GM19099 (cell line): ENCODE results near the gene SOX10.

Experiments
- POLR2A ChIP-seq: IDR thresholded peaks from 3 replicates; pipeline ENCODE4 v1.6.1; 2011; ENCODE audit warnings: low read depth; ENCODE audit not compliant: insufficient read length; ENCODE audit errors: extremely low read depth

Gene SOX10

GRCh38 chr22:37998543-37998942 is 14.2 kb upstream of the SOX10 start:
- no peak for TF ChIP-seq POLR2A

DNA sequence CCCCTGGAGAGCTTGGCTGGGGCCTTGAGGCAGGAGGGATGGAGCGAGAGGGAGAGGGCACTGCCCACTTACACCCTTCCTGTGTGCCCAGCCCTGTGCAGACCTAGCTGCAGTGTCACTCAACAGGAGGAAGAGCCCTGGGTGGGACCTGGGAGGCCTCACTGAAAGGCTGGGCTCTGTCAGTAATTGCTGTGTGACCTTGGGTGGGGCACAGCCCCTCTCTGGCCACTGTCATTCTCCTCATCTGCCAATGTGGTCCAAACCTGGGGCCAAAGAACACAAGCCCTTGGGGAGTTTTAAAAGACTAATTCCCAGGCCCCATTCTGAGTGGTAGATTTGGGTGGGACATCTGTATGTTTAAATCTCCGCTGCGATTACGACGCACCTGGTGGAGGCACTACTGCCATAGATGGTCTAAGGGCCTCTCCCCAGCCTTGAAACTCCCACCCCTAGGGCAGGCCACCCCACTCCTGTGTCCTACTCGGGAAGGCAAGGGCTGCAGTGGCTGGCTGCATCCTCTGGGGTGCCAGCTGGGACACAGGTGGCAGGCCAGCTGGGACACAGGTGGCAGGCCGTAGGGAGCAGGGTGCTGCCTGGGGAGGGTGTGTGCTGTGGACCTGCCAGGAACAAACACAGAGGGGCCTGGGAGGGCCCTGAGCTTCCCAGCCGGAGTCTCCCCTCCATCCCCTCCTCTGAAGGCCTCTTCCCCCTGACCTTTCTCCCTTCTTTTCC is 12.3 kb upstream of the SOX10 start:
- TF ChIP-seq POLR2A: no peak

DNA sequence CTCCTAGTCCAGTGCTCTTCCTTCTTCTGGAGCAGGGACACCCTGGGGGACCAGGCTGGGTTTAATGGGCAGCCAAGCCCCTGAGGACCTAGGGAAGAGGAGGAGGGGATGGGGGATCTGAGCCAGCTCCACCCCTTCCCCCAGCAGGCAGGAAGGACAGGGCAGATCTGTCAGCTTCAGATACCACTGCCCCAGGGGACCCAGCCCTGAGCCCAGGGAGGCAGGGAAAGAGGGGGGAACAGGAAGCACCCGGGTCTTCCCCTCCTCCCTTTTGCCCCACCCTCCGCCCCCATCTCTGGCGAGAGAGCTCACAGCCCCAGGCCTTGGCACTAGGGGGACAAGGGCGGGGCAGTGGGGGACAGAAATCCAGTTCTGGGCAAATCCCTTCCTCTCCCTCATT is 11.7 kb upstream of the SOX10 start:
- no peak for TF ChIP-seq POLR2A

GRCh38 chr22:37995460-37995859 is 11.1 kb upstream of the SOX10 start:
- TF ChIP-seq POLR2A: no peak

GRCh38 chr22:37994982-37995381 is 10.6 kb upstream of the SOX10 start:
- no peak for TF ChIP-seq POLR2A

DNA sequence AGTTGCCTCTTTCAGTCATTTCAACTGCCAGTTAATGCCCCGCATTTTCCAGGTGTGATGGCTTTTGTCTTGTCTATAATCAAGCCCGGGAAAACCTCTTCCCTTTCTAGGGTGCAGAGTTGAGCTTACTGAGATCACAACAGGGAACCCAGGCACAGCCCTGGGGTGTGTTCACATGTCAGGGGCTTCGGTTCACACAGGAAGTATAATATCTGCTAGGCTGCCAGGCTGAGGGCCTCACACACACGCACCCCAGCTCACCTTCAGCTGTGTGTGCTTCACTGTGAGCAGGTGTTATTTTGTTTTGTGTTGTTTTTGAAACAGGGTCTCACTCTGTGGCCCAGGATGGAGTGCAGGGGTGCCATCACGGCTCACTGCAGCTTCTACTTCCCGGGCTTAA is 9.7 kb upstream of the SOX10 start:
- no peak for TF ChIP-seq POLR2A

DNA sequence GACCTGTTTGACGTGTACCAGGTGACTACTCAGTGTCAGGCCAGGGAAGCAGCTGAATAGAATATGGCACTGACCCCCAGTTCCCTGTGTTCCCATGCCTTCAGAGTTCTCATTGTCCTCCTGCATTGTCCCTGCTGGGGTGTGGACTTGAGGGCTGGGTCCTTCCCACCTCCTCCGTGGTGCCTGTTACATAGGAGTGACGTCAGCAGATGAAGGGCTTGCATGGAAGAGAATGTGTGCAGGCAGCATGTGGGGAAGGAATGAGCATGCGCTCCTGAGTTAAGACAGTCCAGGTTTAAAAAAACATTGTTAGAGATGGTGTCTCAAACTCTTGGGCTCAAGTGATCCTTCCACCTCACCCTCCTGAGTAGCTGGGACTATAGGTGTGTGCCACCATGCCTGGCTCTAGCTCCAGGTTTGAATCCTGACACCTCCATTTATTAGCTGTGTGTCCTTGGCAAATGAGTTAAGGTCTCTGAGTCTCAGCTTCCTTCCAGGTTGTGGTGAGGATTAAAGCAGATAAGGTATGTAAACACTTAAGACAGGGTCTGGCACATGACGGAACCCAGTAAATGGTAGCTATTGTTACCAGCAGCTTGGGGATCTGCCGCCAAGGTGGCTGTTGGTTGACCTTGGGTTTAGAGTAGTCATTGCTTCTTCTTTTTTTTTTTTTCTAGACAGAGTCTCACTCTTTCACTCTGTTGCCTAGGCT is 7.5 kb upstream of the SOX10 start:
- no peak for TF ChIP-seq POLR2A

DNA sequence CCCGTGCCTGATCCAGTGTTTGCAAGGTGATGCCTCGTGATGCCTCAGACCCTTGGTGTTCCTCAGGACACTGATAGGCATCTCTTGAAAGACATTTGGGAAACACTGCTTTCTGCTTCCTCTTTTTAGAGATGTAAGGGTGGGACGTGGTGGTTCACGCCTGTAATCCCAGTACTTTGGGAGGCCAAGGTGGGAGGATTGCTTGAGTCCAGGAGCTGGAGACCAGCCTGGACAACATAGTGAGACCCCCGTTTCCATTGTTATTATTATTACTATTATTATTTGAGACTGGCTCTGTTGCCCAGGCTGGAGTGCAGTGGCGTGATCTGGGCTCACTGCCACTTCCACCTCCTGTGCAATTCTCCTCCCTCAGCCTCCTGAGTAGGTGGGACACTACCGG is 6.5 kb upstream of the SOX10 start:
- no peak for TF ChIP-seq POLR2A

- no peak for TF ChIP-seq POLR2A
Observed at GRCh38 chr22:37990301-37990700, 5.9 kb upstream of the SOX10 start.

DNA sequence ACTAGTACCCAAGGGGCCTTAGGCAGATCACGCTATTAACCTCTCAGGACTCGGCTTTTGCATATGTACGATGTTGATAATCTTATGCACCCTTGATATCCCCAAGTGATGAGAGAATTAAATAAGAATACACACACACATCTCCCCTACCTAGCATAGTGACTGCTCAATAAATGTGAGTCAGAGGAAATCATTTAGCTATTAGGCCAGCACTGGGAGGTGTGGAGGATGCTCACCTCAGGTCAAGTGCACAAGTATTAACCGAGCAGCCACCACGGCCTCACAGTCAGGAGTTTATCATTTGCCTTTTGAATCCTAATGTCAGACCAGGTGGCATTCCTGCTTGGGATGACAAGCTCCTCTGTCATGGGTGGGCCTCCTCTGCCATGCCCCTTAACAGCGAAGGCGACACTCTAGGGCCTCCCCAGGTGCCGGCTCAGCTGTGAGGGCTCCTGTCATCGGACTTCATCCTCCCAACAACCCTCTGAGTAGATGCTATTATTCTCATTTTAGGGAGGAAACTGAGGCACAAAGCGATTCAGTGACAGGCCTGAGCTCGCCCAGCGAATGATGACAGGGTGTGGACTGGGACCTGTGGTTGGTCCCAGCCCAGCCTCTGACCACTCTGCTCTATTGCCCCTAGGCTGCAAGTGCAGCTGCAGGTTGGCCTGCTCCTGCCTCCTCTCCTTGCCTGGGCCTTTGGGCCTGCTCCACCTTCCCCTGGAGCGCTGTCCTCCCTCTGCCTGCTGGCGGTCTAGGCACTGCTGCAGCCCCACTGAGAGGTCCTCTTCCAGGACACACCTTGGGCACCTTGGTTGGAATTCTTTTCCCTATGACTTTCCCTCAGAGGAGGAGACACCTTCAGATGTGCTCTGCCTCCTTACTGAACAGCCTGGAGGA is 5.0 kb upstream of the SOX10 start:
- TF ChIP-seq POLR2A: no peak

DNA sequence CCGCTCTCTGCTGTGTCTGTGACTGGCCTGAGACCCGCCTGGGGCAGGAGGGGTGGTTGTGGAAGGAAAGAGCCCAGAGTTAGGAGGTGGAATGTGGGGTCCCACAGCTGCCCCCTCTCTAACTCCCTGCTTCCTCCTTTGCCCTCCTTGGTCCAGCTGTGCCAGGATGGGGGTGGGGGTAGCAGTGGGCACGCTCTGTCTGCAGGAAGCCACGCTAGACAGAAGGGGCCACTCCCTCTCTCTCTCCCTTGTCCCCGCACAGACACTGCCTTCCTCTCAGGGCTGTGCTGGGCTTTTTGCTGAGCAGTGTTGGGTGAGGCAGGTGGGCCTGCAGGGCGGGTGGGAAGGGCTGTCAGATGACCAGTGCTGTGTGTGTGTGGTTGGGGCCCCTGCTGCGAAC is 2.0 kb upstream of the SOX10 start:
- no peak for TF ChIP-seq POLR2A

DNA sequence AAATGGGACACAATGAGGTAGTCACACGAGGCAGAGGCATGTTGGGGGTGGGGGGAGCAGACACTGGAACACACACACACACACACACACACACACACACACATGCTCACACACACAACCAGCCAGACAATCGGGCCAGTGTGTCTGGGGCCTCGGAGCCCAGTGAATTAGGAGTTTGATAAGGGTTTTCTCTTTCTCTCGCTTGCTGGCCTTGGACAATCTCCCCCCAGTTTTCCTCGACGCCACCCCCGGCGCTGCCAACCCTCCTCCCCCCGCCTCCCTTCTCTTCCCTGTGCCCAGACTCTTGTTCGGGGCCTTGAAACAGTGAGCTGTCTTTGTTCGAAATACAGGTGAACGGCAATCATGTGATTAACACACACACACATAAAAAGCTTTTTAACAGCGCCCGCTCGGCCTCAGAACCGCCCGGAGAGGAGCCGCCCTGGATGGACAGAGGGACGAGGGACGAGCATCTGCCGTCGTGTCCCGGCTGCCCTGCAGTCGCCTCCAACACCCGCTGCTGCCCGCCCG is 1.5 kb upstream of the SOX10 start:
- no peak for TF ChIP-seq POLR2A

DNA sequence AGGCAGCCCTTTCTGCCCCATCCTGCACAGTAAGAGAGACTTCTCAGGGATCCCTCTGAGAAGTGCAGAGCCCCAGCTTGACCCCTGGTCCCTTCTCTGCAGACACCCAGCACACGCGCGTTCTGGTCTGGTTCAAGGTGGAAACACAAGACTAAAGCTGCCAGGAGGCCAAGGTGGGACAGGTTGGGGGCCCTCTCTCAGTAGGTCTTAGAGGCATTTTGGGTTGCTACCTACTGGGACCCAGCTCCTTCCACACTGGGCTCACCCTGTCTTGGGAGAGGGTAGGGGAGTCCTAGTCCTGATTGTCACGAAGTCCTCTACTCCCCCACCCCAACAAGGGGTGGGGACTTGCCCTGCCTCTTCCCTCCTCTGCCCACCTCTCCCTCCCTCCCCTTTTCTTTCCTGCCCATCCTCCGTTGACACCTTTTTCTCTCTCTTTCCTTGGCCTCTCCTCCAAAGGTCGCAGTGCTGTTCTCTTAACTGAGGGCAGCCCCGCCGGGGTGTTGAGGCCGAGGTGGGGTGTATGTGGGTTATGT is 763 bp upstream of the SOX10 start:
- TF ChIP-seq POLR2A: no peak

DNA sequence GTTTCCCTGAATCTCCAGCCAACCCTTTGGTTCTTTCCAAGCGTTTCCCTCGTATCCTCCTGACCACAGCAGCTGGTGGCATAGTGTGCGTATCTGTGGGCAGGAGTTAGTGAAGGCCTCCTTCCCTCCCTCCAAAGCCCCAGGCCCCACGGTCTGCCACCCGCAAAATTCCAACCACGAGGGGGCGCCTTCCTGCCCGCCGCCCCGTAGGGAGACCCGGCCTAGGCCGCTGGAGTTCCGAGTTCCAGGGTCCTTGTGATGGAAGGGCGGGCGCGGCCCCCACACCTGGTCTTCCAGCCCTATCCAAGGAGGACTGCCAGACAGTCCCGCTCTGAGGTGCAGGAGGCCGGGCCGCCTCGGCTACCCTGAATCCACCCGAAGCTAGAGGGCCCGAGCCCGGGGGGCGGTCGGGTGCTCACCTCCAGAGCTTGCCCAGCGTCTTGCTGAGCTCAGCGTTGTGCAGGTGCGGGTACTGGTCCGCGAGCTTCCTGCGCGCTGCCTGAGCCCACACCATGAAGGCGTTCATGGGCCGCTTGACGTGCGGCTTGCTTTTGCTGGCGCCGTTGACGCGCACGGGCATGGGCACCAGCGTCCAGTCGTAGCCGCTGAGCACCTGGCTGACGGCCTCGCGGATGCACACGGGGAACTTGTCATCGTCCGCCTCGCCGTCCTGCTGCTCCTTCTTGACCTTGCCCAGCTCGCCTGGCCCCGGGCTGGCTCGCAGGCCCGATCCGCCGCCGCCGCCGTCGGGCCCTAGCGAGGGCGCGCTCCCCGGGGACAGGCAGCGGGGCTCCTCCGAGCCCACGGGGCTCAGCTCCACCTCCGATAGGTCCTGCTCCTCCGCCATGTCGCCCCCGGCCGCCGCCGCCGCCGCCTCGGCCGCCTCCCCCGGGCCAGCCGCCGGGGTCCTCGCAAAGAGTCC is 1.2 kb downstream of the SOX10 start:
- no peak for TF ChIP-seq POLR2A
